ENCODE results near the gene IGF2BP3.
"Not testable (repeated sequence)": the region's sequence is repeated elsewhere in the genome, so short reads cannot be mapped to it uniquely, and the experiment has no call there.

Gene IGF2BP3

GRCh38 chr7:23419160-23419559 lies 51.1 kb downstream of the IGF2BP3 start:
- DNase-seq, result no peak

DNA sequence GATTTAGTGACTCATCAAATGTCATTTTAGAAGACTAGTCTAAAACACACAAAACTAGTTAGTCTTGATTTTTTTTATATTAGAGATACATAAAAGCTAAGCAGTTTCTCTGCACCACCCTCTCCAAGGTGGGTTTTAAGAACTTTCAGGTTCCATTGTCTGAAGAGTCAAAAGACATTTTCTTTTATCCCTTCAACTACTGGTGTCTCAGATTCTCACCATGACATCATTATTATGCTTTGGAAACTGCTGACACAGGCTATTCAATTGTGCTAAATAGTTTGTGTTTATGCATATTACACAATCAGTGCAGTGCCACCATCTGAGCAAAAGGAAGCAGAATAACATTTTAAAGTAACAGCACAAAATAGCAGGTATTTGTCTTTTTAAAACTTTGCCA lies 52.2 kb downstream of the IGF2BP3 start:
- no peak for DNase-seq

DNA sequence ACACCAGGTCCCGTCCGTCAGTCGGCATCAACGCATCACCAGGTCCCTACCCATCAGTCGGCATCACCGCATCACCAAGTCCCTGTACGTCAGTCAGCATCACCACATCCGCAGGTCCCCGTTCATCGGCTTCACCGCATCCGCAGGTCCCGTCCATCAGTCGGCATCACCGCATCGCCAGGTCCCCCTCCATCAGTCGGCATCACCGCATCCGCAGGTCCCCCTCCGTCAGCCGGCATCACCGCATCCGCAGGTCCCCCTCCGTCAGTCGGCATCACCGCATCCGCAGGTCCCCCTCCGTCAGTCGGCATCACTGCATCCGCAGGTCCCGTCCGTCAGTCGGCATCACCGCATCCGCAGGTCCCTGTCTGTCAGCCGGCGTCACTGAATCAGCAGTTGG lies 55.1 kb downstream of the IGF2BP3 start:
- DNase-seq, result no peak

DNA sequence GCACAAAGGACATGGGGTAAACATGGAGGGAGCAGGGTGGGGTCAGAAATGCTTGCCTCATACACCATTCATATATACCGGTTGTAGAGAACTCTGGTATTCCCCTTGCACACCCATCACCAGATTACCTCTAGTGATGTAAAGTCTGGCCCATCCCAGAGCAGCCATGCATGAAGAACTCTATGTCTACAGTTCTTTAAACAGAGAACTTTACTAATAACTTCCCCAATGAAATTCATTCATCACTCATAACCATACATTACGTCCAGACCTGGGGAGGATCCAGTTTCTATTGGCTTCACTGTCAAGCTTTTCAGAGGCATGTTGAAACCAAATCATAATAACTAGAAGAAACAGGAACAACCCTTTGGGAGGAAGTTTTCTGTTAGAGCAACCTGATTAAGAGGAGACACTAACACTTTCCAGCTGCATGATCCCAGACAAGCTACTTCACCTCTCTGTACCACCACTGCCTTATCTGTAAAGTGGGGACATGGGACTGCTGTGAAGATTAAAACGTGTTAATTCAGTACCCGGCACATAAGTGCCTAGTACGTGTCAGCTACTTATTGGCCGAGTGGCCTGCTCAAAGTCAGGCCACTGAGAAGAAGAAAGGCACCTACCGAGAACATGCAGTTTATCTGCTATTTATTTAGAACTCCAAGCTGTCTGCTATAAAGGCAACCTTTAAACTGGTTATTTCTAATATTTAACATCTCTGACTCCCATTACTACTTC lies 59.7 kb downstream of the IGF2BP3 start:
- no peak for DNase-seq

DNA sequence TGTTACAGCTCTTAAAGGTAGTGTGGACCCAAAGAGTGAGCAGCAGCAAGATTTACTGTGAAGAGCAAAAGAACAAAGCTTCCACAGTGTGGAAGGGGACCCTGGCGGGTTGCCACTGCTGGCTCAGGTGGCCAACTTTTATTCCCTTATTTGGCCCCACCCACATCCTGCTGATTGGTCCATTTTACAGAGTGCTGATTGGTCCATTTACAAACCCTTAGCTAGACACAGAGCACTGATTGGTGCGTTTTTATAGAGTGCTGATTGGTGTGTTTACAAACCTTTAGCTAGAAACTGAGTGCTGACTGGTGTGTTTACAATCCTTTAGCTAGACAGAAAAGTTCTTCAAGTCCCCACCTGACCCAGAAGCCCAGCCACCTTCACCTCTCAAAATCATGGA lies 63.7 kb downstream of the IGF2BP3 start:
- DNase-seq, result not testable (repeated sequence)

DNA sequence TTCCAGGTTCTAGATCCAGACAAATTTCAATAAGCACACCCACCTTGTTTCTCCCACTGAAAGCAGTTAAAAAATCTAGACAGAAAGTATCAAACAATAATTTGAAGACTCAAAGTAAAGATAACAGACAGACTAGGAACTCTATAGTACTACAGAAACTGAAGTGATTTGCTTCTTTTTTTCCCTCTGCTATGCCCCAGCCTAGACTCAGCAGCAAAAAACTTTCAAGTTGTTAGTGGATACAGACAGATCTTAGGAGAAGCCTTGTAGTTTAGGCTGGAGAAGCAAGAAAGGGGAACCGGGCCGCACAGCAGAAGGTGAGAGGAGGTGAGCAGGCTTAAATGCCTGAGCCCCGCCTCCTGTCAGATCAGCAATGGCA lies 65.1 kb downstream of the IGF2BP3 start:
- DNase-seq, result no peak

DNA sequence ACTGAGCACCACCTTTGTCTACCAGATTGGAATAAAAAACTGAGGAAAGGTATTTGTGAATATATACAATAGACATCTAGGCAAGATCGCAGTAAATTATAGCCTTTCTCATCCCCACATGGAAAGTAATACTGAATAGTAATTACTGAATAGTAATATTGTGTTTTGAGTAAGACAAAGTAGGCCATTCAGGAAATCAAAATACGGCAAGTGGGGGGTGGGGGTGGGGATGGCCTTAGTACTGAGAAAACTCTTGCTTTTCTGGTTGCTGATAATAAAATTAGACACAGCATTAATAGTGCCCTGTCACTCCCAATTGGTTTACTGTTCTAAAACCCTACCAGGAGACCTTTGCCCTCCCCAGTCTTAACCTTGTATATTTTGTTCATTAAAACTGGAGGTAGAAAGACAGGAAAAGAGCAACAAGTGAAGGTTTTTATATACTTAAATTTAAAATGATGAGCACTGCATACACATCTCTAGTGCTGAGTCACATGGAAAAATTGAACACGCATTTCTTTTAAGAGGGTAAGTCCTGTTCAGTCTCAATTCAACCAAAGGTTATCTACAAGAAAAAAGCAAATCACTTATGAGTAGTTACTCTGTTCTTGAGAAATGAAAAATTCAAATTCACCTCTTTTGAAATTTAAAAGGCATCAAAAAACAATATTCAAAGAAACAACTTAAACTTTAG lies 65.6 kb downstream of the IGF2BP3 start:
- no peak for DNase-seq

DNA sequence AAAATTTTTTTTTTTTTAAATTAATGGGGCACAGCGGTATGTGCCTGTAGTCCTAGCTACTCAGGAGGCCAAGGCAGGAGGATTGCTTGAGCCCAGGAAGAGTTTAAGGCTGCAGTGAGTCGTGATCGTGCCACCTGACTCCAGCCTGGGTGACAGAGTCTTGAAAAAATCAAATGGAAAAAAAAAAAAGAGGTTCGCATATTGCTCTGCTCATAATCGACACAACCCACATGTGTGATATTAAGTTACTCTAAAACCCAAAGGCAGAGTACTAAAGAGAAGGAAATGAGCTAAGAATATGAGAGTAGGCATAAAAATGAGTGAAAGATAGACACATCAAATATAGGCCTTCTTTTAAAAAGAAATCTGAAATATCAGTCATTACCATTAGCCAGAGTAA lies 66.3 kb downstream of the IGF2BP3 start:
- no peak for DNase-seq

DNA sequence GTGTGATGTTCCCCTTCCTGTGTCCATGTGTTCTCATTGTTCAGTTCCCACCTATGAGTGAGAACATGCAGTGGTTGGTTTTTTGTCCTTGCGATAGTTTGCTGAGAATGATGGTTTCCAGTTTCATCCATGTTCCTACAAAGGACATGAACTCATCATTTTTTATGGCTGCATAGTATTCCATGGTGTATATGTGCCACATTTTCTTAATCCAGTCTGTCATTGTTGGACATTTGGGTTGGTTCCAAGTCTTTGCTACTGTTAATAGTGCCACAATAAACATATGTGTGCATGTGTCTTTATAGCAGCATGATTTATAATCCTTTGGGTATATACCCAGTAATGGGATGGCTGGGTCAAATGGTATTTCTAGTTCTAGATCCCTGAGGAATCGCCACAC lies 72.2 kb downstream of the IGF2BP3 start:
- not testable (repeated sequence) for DNase-seq

- DNase-seq, result no peak
Measured at GRCh38 chr7:23397241-23397640, 73.0 kb downstream of the IGF2BP3 start.

DNA sequence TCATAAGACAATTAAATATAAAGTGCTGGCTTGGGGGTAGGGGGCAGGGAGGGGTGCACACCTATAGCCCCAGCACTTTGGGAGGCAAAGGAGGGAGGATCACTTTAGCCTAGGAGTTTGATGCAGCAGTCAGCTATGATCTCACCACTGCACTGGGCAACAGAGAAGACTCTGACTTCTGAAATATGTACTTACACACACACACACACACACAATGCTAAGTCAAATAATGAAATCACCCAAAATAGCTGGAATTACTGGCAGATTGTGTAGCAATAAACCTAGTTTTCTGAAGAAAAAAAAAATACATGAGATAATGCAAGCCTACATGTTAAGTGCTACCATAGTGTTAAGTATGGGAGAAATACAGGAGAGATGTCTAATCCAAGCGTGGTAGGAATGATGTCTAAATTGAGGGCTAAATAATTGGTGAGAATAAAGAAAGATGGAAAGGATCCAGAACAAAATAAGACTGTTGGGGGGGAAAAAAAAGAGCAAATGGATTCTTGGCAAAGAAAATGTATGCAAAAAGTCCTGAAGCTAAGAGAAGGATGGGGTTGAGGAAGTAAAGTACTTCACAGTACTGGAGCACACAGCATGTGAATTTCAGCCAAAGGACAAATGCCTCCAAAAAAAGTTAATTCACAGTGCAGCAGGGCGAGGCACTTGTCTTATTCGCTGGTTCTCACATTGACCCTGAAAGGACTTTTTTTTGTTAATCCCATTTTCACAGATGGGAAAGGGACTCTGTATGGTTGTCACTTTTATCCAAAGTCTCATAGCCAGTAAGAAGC lies 73.9 kb downstream of the IGF2BP3 start:
- DNase-seq, result no peak

DNA sequence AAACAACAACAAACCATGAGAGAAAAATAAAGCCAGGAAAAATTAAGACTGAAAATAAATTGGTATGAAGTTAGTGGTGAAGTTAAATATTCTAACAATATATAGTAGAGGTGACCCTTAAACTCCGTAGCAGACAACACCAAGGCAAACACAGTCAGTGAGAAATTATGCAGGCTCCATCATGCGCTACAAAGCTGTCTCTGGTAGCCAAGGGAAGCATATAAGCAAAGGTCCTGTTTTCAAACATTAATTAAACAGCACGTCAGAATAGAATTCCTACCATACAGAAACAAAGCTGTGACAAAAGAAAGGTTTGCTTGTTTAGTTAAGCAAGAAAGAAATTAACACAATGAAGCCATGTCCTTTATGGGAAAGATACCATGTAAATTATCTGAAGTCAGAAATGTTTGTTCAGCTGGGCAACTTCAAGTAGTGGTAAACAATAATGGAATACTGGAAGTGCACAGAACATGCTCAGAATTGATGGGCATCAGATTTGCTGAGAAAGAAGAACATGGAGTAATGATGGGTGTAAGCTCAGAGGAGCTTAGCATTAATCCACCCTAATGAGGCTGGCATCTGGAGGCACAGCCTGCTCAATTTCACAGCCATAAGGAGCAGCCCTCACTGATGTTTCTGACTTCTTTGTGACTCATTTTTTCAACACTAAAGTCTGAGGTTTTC lies 75.7 kb downstream of the IGF2BP3 start:
- DNase-seq, result peak; percentile 71

DNA sequence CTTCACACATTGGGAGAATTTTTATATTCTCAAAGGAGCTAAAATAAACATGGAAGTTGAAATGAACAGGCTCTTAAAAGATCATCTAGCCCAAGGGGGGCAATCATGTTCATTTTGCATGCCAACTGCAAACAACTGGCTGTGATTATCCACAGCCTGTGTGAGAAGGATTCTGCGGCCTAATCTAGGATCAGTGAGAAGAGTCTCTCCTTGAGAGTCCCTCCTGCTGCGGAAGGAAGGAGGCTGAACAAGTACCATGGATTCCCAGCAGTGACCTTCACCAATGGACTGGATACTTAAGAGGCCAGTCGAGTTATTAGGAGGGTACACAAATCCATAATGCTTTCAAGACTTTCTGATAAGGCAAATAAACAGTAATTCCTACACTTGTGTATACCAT lies 76.7 kb downstream of the IGF2BP3 start:
- no peak for DNase-seq

DNA sequence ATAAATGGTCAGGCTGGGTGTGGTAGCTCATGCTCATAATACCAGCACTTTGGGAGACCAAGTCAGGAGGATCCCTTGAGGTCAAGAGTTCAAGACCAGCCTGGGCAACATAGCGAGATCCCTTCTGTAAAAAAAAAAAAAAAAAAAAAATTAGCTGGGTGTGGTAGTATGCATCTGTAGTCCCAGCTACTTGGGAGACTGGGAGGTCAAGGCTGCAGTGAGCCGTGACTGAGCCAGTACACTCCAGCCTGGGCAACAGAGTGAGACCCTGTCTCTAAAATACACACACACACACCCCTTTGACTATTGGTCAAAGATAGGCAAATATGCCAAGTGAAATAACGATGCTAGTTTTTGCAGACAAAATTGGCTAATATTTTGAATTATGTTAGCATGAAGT lies 80.6 kb downstream of the IGF2BP3 start:
- no peak for DNase-seq

- DNase-seq, result no peak
Measured at GRCh38 chr7:23387583-23387982, 82.7 kb downstream of the IGF2BP3 start.

- DNase-seq, result no peak
Measured at GRCh38 chr7:23385140-23385539, 85.2 kb downstream of the IGF2BP3 start.

DNA sequence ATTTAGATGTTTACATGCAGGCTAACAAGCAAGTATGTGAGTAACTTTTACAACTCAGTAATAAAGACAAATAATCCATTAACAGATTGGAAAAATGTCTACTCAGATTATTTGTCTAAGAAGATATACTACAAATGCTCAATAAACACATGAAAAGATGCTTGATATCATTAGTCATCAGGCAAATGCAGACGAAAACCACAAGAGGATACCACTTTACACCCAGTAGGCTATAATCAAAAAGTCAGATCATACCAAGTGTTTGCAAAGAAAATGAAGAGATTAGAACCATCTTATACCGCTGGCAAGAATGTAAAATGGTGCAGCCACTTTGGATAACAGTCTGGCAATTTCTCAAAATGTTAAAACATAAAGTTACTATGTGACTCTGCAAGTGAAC lies 87.1 kb downstream of the IGF2BP3 start:
- no peak for DNase-seq

DNA sequence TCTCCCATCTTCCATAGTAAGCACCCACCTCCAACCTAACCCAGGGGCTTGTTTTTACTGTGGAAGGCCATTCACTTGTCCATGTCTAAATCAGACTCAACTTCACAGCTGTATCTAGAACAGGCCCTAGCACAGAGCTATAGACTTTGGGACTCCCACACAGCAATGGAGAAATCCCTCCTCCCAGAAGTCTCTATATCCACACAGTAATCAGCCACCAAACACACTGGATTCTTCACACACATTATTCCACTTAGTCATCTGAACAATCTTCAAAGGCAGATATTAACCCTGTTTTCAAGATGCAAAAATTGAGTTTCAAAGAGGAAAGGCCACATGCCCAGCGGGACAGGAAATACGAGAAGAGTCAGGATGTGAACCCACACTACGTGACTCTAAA lies 89.3 kb downstream of the IGF2BP3 start:
- no peak for DNase-seq

- no peak for DNase-seq
Measured at GRCh38 chr7:23380556-23380955, 89.7 kb downstream of the IGF2BP3 start.

DNA sequence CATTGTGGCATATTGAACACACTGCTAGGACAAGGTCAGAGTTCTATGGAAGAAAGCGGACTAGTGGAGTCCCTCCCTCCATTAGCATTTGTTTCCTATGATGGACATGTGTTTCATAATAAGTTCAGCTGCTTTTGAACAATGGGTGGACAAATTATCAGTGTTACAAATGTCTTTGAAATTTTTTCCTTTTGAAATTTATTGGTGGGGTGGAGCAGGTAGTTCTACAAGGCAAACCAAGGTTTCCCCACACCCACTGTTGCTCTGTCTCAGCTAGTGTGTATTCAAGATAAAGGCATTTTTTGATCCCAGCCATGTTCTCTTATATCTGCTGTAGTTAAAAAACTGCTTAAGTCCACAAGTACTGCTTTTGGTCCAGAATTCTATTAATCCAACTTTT lies 91.3 kb downstream of the IGF2BP3 start:
- DNase-seq, result no peak

GRCh38 chr7:23377134-23377533 lies 93.2 kb downstream of the IGF2BP3 start:
- DNase-seq, result no peak

DNA sequence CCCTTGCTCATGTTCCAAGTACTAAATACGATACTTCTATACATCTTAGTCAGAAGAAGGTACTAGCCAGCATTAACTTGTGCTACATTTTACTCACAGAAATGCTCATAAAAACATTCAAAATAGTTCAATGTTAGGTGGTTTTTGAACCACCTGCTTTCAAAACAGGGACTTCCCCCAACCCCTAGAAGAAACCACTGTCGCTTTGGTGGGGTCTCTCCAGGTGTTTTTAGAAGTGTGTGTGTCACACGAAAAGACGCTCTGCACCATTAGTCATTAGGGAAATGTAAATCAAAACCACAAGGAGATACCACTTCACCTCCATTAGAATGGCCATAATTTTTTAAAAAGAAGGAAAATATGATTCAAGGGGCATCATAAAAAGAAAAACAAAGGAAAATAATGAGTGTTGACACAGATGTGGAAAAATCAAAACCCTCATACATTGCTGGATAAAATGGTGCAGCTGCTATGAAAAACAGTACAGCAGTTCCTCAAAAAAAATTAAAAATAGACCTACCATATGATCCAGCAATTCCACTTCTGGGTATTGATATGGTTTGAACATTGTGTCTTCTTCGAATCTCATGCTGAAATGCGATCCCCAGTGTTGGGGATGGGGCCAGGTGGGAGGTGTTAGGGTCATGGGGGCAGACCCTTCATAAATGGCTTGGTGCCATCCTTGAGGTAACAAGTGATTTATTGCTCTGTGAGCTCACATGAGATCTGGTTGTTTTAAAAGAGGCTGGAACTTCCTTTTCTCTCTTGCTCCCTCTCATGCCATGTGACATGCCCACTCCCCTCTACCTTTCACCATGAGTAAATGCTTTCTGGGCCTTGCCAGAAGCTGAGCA lies 96.9 kb downstream of the IGF2BP3 start:
- no peak for DNase-seq
